Left forelimb (tissue), 1 donor: ENCODE results near the gene SH3BP5.

Experiments
- DNase-seq: peaks from one replicate; pipeline ENCODE4 v3.0.0-alpha.2; 2018; ENCODE audit warnings: low spot score

SH3BP5 gene

GRCh38 chr3:15325228-15325627 lies 7.2 kb downstream of the SH3BP5 start:
- DNase-seq: no peak

- no peak for DNase-seq
Observed at GRCh38 chr3:15324379-15324808, 8.0 kb downstream of the SH3BP5 start.

GRCh38 chr3:15323063-15323462 lies 9.3 kb downstream of the SH3BP5 start:
- no peak for DNase-seq

DNA sequence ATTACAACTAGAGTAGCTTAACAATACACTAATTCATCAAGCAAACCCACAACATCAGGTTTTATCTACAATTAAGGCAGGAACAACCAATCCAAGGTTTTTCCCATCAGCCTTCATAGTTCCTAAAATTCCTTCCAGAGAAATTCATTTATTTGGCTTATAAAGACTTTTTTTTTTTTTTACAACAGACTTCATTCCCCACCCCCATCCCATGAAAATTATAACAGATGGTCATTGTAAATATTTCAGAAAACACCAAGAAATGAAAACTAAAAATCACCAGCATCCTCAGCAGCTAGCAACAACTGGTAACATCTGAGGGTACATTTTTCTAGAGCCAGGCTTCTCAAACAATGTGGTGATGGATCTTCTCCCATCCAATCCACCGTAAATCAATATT lies 11.0 kb downstream of the SH3BP5 start:
- no peak for DNase-seq

DNA sequence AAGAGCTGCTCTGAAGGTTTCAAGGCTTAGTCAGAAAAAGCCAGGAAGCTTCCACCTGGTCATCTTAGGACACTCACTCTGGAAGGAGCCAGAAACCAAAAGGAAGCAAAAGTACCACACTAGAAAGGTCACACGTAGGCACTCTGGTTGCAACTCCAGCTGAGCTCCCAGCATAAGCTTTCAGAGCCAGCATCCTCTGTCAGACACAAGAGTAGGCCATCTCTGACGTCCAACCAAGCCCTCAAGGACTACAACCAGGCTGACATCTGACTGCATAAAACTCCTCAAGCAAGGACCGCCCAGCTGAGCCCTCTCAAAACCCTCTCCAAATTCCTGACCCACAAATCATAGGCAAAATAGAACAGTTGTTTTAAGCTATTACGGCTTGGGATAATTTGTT lies 12.8 kb downstream of the SH3BP5 start:
- no peak for DNase-seq

- no peak for DNase-seq
Observed at GRCh38 chr3:15319136-15319535, 13.2 kb downstream of the SH3BP5 start.

DNA sequence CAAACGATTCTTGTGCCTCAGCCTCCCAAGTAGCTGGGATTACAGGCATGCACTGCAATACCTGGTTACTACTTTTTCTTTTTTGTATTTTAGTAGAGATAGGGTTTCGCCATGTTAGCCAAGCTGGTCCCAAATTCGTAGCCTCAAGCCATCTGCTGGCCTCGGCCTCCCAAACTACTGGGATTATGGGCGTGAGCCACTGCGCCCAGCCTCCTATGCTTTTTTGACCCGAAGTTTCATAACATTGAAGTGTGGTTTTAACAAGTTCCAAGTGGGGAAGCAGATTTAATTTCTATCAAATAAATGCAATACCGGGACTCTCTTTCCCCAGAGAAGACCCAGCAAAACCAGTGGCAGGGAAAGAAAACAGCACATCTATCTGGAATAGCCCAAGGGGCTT lies 13.7 kb downstream of the SH3BP5 start:
- DNase-seq: no peak

DNA sequence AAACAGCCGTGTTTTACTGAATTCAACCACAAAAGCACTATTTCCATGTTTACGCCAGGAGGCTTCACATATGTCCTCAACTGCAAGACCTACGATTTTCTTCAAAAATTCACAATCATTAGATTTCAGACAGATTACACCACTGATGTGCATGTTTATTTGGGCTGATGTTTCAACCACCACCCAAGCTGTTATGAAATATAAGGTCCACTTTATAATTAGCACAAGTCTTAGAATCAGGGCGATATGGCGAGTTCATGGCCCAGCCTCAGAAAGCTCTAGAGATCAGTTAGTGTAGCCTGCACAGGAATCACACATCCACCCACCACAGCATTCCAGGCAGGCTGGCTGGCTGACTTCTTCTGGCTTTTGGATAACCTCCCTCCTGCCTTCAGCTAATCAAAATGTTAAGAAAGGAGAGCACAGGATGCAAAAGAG lies 15.4 kb downstream of the SH3BP5 start:
- no peak for DNase-seq

DNA sequence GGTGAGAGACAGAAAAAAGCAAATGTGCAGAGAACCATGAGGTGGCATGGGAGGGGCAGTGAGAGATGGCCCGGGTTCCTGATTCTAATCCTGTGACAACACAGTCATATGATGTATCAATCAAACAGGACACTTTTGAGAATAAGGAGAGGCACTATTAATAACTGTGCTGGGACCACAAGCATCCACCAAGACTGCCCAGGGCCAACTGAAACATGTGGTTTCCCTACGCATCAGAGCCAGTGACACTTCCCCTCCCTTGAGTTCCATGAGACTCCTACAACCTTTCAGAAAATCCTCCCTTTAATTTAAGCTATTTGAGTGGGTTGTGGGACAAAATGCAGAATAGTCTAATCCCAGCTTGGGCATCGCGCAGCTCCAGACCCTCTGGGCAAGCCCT lies 17.4 kb downstream of the SH3BP5 start:
- DNase-seq: no peak

- DNase-seq: no peak
Observed at GRCh38 chr3:15314276-15314675, 18.1 kb downstream of the SH3BP5 start.

GRCh38 chr3:15313461-15313860 lies 18.9 kb downstream of the SH3BP5 start:
- DNase-seq: no peak

DNA sequence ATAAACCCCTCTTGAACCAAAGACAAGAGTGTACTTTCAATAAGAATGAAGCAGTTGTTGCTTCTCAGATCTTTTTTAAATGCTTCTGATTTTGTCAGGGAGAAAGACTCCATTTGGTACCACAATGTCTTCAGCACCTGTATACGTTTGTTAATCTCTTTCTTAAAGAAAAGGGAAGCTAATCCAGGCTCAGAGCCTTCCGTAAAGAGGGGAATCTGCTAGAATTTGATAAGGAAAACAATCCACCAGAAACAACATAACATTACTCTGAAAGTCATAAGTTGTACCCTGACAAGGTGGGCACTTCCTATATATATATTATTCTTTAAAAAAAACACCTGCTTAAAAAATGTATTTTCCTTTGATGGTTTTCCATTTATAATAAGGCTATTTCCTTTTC lies 19.8 kb downstream of the SH3BP5 start:
- no peak for DNase-seq

- DNase-seq: no peak
Observed at GRCh38 chr3:15310491-15311370, 21.7 kb downstream of the SH3BP5 start.

GRCh38 chr3:15309662-15310335 lies 22.6 kb downstream of the SH3BP5 start:
- DNase-seq: no peak

DNA sequence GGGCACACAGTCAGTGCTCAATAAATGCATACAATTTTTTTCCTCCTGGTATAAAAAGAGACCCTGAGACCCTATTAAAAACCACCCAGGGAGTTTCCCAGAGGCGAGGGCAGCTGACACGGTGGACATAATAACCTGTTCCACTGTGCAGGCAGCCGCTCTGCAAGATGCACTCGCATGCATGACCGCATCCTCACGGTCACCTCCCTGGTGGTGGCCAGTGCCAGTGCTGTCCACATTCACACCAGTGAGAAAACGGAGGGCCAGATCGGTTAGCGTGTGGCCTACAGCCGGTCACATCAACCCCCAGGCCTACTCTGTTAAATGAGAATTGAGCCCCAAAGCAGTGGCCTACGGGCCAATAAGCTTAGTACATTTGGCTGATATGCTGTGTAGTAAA lies 24.8 kb downstream of the SH3BP5 start:
- DNase-seq: no peak

- no peak for DNase-seq
Observed at GRCh38 chr3:15306979-15307359, 25.4 kb downstream of the SH3BP5 start.

DNA sequence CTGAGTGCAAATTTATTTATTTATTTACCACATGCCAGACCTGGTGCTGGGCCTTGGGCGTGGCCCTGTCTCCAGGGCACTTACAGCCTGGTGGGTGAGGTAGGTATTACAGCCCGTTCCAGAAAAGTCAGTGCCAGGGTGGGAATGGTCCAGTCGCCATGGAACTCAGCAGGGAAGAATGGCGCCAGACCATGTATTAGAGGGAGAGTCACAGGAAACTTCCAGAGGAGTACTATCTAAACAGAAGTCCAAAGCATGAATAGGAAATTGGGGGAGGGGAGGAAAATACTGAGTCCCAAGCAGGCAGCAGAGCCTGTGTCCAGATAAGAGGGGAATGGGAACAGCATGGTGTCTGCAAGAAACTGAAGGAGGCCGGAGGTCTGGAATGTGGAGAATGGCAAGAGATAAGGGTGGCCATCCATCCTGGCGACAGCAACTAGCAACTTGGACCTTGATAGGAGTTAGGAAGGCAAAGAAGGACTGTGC lies 27.0 kb downstream of the SH3BP5 start:
- DNase-seq: no peak

DNA sequence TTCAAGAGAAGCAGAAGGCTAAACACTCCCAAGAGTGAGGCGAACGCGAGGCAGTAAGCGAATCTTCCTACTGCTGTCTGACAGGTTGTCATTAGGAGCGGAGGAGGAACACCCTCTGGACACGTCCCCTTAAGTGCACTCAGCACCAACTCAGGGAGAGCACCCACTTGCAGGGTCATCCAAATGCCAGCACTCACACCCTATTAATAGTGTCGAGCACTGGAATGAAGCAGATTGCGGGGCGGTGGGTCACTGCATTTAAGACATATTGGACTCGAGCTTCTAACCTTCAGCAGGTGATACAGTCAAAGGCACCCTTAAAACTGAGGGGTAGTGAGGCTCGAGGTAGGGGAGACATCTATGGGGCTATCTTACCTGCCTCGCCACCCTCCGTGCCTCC lies 28.7 kb downstream of the SH3BP5 start:
- no peak for DNase-seq

GRCh38 chr3:15303216-15303615 lies 29.2 kb downstream of the SH3BP5 start:
- no peak for DNase-seq

- no peak for DNase-seq
Observed at GRCh38 chr3:15301761-15302160, 30.6 kb downstream of the SH3BP5 start.

DNA sequence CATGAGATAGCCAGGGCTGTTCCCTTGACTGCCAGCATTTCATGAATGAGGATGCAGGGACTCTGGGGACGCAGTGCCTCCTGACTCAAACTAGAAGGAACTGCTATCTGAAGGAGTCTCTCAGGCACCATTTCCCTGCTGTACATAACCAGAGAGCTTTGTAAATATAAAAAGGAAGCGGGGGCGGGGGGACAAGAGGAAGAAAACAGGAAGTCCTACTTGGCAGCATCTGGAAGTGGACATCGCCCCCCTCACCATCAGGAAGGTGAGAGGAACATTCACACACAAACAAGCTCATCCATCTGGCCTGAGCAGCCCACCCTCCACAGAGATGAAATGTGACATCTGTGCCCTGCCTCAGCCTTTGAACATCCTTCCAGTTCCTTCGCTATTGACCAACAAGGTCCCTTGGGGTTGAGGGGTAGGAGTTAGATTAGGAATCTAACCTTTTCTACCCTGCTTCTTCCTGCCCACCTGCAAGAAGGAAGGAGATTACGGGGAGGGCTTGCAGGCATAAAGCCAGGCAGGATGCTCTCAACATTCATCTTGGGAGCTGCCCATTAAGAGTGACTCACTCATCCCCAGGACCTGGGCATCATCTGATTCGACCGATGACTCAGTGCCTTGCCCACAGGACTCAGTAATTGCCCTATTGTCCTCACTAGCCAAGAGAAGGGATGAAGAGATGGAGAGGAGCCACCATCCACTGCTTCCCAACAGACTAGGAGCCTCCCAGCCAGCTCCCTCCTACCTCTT lies 31.9 kb downstream of the SH3BP5 start:
- no peak for DNase-seq

- DNase-seq: no peak
Observed at GRCh38 chr3:15299036-15299435, 33.4 kb downstream of the SH3BP5 start.

GRCh38 chr3:15298504-15298903 lies 33.9 kb downstream of the SH3BP5 start:
- no peak for DNase-seq
